ENCODE results near the gene TRAK2.

- TF ChIP-seq CTCF (conservative IDR thresholded peaks at IDR 0.05 in 1 of 2, IDR thresholded peaks at IDR 0.05 in 1 of 2; ENCODE audit: low read depth in 1 of 2, low read length in 2 of 2) (no peak), EZH2 (IDR thresholded peaks at IDR 0.05; ENCODE audit: low read length, missing control alignments) (no peak)
Observed at GRCh38 chr2:201350879-201351278, 100.4 kb downstream of the TRAK2 start.

All from fibroblast of lung (primary cell).